Measurements from ENCODE around the gene TPSD1. TPM values are rescaled to one million over a fixed set of nuclear protein-coding genes. Genes with fewer than 3 reads are reported as not detected.
A peak's percentile ranks its signal among the peaks of the same experiment; 100 is the strongest.

TPSD1 gene
- polyA plus RNA-seq, 2 of the 4 experiments (the other 2 are of a cell fraction) = not detected

DNA sequence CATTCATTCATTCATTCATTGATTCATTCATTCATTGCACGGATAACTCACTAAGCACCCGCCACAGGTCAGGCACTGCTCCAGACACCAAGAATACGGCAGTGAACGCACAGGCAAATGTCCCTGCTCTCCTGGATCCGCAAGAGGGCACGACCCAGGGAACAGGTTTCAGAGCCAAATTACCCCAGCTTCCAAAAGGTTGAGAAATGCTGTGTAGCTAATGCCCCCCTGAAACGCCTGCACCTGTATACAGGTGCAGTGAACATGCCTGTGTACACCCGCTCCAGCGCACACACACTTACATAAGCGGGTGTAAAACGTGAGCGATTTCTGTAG lies 44.0 kb downstream of the TPSD1 start (continued):
- TF ChIP-seq, protein P1, sequence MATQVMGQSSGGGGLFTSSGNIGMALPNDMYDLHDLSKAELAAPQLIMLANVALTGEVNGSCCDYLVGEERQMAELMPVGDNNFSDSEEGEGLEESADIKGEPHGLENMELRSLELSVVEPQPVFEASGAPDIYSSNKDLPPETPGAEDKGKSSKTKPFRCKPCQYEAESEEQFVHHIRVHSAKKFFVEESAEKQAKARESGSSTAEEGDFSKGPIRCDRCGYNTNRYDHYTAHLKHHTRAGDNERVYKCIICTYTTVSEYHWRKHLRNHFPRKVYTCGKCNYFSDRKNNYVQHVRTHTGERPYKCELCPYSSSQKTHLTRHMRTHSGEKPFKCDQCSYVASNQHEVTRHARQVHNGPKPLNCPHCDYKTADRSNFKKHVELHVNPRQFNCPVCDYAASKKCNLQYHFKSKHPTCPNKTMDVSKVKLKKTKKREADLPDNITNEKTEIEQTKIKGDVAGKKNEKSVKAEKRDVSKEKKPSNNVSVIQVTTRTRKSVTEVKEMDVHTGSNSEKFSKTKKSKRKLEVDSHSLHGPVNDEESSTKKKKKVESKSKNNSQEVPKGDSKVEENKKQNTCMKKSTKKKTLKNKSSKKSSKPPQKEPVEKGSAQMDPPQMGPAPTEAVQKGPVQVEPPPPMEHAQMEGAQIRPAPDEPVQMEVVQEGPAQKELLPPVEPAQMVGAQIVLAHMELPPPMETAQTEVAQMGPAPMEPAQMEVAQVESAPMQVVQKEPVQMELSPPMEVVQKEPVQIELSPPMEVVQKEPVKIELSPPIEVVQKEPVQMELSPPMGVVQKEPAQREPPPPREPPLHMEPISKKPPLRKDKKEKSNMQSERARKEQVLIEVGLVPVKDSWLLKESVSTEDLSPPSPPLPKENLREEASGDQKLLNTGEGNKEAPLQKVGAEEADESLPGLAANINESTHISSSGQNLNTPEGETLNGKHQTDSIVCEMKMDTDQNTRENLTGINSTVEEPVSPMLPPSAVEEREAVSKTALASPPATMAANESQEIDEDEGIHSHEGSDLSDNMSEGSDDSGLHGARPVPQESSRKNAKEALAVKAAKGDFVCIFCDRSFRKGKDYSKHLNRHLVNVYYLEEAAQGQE (IDR thresholded peaks at IDR 0.05) = no peak
- TF ChIP-seq ZC3H11A (IDR thresholded peaks at IDR 0.05) = no peak

DNA sequence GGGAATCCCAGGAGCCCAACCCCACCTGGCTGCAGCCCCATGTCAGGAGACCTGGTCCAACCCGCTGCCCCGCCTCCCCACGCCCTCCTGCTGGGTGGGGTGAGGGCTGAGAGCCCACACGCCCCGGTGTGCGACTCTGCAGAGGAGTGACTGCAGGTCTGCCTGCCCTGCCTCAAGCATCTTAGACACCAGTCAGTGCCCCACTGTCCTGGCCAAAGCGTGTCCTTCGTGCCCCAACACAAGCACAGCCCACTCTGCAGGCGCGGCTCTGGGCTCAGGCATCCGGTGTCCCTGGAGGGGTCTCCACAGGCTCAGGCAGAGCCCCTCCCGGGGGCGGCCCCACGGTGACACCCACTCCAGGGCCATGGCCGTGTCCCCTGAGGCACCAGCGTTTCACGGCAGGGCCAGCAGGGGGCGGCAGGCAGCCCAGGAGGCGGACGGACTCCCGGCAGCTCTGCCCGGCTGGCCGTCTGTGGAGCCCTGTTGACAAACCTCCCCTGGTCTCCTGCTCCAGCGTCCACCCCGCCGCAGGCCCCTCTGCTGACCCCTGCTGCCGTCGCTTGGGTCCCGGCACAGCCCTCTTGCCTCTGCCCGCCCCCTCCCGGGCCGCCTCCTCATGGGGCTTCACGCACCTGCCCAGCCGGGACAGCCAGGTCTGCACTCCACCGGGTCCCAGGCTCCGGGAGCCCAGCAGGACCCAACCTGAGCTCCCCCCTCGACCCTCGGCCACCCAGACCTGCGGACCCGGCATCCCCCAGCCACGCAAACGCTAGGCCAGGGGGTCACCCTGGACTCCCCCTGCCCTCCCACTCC lies 45.0 kb downstream of the TPSD1 start:
- Histone ChIP-seq H3K4me1 (peaks cover 28% of the 10 kb centered on the region), H3K27ac (peak overlapping the region; percentile 58 to 89; a peak in 5 of 6 replicates), H3K4me3 (peak overlapping the region; percentile 27; the same call in 1 of the 3 replicates), H3K9me3 (no peaks in the 10 kb centered on the region), H3K4me2 (peak overlapping the region; percentile 76)
- ATAC-seq (peak; percentile 87 to 94), FAIRE-seq (no peak), DNase-seq (ENCODE audit: low read depth in 1 of 2, low spot score in 1 of 2) (peak; percentile 63 to 88)
- 7% methylated on average over 21 of the region's 42 CpGs for WGBS (ENCODE audit: missing lambda C conversion rate)
- POLR2A ChIA-PET = interaction anchor here (0.6 to 1.5 kb wide), 2 partner anchors 9 to 120 kb away, joined by 3 to 4 read pairs; partner anchors contain the start of genes UBE2I and UQCC4
- CTCF ChIA-PET = interaction anchor here (0.6 to 4.5 kb wide), 24 partner anchors 10 to 455 kb away, joined by 3 to 22 read pairs (median 4); no protein-coding TSS in a partner anchor
- TF ChIP-seq TP53 (CRISPR knock-in tag; IDR thresholded peaks at IDR 0.05) (no peak), RCOR1 (IDR thresholded peaks at IDR 0.05; ENCODE audit: low read depth, low read length) (no peak), POLR2AphosphoS2 (conservative IDR thresholded peaks at IDR 0.05; ENCODE audit: low read length) (no peak), ZSCAN20 (CRISPR knock-in tag; IDR thresholded peaks at IDR 0.05) (no peak), JUNB (IDR thresholded peaks at IDR 0.05) (no peak), SMC3 (IDR thresholded peaks at IDR 0.05) (peak; percentile 56), EHF (CRISPR knock-in tag; IDR thresholded peaks at IDR 0.05) (no peak), ZC3H11A (IDR thresholded peaks at IDR 0.05) (no peak), TFCP2L1 (CRISPR knock-in tag; IDR thresholded peaks at IDR 0.05) (peak; percentile 41; the same call in 1 of the 2 replicates), EHMT2 (IDR thresholded peaks at IDR 0.05; ENCODE audit: low read depth) (no peak), HOXB5 (CRISPR knock-in tag; IDR thresholded peaks at IDR 0.05) (0 out of 2 replicates have a peak, but pooled peaks have one; percentile 46), POLR2A (IDR thresholded peaks at IDR 0.05; ENCODE audit: low read length) (no peak), RAD21 (conservative IDR thresholded peaks at IDR 0.05 in 1 of 2, IDR thresholded peaks at IDR 0.05 in 1 of 2) (peak; percentile 38 to 51; a peak in 3 of 5 replicates), ZNF302 (CRISPR knock-in tag; IDR thresholded peaks at IDR 0.05) (no peak), JUN (IDR thresholded peaks at IDR 0.05) (no peak), FOSB (CRISPR knock-in tag; IDR thresholded peaks at IDR 0.05) (no peak), HOXA7 (CRISPR knock-in tag; IDR thresholded peaks at IDR 0.05) (no peak), CHD2 (IDR thresholded peaks at IDR 0.05; ENCODE audit: low read length, partially characterized antibody) (no peak)
- TF ChIP-seq, protein P2, sequence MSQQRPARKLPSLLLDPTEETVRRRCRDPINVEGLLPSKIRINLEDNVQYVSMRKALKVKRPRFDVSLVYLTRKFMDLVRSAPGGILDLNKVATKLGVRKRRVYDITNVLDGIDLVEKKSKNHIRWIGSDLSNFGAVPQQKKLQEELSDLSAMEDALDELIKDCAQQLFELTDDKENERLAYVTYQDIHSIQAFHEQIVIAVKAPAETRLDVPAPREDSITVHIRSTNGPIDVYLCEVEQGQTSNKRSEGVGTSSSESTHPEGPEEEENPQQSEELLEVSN (IDR thresholded peaks at IDR 0.05; ENCODE audit: borderline replicate concordance, low read depth) = no peak
- TF ChIP-seq, protein P3, sequence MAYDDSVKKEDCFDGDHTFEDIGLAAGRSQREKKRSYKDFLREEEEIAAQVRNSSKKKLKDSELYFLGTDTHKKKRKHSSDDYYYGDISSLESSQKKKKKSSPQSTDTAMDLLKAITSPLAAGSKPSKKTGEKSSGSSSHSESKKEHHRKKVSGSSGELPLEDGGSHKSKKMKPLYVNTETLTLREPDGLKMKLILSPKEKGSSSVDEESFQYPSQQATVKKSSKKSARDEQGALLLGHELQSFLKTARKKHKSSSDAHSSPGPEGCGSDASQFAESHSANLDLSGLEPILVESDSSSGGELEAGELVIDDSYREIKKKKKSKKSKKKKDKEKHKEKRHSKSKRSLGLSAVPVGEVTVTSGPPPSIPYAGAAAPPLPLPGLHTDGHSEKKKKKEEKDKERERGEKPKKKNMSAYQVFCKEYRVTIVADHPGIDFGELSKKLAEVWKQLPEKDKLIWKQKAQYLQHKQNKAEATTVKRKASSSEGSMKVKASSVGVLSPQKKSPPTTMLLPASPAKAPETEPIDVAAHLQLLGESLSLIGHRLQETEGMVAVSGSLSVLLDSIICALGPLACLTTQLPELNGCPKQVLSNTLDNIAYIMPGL (CRISPR knock-in tag; IDR thresholded peaks at IDR 0.05; ENCODE audit: borderline replicate concordance) = no peak
- TF ChIP-seq, protein P4, sequence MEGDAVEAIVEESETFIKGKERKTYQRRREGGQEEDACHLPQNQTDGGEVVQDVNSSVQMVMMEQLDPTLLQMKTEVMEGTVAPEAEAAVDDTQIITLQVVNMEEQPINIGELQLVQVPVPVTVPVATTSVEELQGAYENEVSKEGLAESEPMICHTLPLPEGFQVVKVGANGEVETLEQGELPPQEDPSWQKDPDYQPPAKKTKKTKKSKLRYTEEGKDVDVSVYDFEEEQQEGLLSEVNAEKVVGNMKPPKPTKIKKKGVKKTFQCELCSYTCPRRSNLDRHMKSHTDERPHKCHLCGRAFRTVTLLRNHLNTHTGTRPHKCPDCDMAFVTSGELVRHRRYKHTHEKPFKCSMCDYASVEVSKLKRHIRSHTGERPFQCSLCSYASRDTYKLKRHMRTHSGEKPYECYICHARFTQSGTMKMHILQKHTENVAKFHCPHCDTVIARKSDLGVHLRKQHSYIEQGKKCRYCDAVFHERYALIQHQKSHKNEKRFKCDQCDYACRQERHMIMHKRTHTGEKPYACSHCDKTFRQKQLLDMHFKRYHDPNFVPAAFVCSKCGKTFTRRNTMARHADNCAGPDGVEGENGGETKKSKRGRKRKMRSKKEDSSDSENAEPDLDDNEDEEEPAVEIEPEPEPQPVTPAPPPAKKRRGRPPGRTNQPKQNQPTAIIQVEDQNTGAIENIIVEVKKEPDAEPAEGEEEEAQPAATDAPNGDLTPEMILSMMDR (IDR thresholded peaks at IDR 0.05) = peak; percentile 78
- TF ChIP-seq, protein P5, sequence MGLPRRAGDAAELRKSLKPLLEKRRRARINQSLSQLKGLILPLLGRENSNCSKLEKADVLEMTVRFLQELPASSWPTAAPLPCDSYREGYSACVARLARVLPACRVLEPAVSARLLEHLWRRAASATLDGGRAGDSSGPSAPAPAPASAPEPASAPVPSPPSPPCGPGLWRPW (IDR thresholded peaks at IDR 0.05) = no peak

All from A549 (cell line).